ENCODE results near the gene CDKN3.

The CDKN3 gene

GRCh38 chr14:54462048-54462447 lies 65.2 kb downstream of the CDKN3 start:
- DNase-seq (ENCODE audit: low spot score), result no peak
- TF ChIP-seq, protein P1, sequence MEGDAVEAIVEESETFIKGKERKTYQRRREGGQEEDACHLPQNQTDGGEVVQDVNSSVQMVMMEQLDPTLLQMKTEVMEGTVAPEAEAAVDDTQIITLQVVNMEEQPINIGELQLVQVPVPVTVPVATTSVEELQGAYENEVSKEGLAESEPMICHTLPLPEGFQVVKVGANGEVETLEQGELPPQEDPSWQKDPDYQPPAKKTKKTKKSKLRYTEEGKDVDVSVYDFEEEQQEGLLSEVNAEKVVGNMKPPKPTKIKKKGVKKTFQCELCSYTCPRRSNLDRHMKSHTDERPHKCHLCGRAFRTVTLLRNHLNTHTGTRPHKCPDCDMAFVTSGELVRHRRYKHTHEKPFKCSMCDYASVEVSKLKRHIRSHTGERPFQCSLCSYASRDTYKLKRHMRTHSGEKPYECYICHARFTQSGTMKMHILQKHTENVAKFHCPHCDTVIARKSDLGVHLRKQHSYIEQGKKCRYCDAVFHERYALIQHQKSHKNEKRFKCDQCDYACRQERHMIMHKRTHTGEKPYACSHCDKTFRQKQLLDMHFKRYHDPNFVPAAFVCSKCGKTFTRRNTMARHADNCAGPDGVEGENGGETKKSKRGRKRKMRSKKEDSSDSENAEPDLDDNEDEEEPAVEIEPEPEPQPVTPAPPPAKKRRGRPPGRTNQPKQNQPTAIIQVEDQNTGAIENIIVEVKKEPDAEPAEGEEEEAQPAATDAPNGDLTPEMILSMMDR (IDR thresholded peaks at IDR 0.05; ENCODE audit: extremely low read depth, missing control alignments), result no peak

DNA sequence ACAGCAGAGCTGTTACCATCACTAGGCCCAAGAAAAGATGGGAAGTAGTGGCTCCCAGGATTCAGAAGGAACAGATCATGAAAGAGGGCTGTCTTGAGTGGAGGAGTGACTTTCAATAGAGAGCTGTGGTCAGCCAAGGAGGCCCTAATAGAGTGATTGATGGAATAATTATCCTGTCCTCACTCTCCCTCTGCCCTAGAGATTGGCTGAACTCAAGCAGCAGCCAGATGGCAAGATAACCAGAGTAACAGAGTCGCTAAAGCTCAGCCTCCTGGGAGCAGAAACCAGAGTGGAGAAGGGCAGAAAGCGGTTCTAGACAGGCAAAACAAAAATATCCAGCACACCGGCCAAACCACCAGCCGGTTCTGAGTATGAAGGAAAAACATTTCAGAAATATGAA lies 68.8 kb downstream of the CDKN3 start:
- TF ChIP-seq, protein P1 (IDR thresholded peaks at IDR 0.05; ENCODE audit: extremely low read depth, missing control alignments), result no peak
- no peak for DNase-seq (ENCODE audit: low spot score)

DNA sequence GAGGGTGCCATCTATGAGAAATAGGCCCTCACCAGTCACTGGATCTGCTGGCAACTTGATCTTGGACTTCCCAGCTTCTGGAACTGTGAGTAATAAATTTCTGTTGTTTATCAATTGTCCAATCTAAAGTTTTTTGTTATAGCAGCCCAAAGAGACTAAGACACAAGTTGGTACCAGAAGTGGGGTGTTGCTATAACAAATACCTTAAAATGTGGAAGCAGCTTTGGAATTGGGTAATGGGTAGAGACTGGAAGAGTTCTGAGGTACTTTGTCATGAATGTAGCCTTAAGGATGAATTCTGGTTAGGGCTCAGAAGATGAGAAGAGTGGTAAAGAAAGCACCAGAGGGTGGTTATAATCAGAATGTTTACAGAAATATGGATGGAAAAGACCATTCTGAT lies 70.5 kb downstream of the CDKN3 start:
- DNase-seq (ENCODE audit: low spot score), result no peak
- TF ChIP-seq, protein P1 (IDR thresholded peaks at IDR 0.05; ENCODE audit: extremely low read depth, missing control alignments), result no peak
